Urinary bladder (tissue), 4 donors: ENCODE data around the gene TMPRSS13. TPM values are rescaled to one million over a fixed set of nuclear protein-coding genes. Genes with fewer than 3 reads are reported as not detected.

Experiments used
- DNase-seq: peaks from one replicate; pipeline ENCODE4 v3.0.0-alpha.2; 2015; ENCODE audit errors: extremely low spot score
- H3K27ac ChIP-seq: one replicate; pipeline ENCODE4 v1.5.1; 2013; ENCODE audit warnings: low read depth, mild to moderate bottlenecking, moderate library complexity
- H3K36me3 ChIP-seq: one replicate; pipeline ENCODE4 v1.6.1; 2013; ENCODE audit warnings: mild to moderate bottlenecking, moderate library complexity; ENCODE audit not compliant: insufficient read depth
- H3K4me1 ChIP-seq: one replicate; pipeline ENCODE4 v1.6.1; 2013; ENCODE audit warnings: mild to moderate bottlenecking, moderate library complexity; ENCODE audit not compliant: insufficient read depth
- H3K4me3 ChIP-seq: one replicate; pipeline ENCODE4 v1.5.1; 2013; ENCODE audit warnings: low read depth, low read length
- WGBS: extraction: QIAGEN DNeasy Blood & Tissue Kit; methylation state at CpG from one replicate; pipeline ENCODE4 v1.1.7; 2013; 5-methylcytosine and 5-hydroxymethylcytosine counted together
- polyA plus RNA-seq: library from polyadenylated mRNA; stranded (reverse); fragments of 200-250 nt; gene quantifications from one replicate; pipeline ENCODE4 v1.2.3, GENCODE V29; 2013
- total RNA-seq: library from RNA; depleted of rRNA; stranded (reverse); fragments of >200 nt; gene quantifications from one replicate; pipeline ENCODE4 v1.2.3, GENCODE V29; 2014
- donor health status: healthy with polysubstance abuse.
- donor health status: healthy.

Gene TMPRSS13
- total and polyA plus RNA-seq, 2 donors = 0.18 to 0.63 TPM

DNA sequence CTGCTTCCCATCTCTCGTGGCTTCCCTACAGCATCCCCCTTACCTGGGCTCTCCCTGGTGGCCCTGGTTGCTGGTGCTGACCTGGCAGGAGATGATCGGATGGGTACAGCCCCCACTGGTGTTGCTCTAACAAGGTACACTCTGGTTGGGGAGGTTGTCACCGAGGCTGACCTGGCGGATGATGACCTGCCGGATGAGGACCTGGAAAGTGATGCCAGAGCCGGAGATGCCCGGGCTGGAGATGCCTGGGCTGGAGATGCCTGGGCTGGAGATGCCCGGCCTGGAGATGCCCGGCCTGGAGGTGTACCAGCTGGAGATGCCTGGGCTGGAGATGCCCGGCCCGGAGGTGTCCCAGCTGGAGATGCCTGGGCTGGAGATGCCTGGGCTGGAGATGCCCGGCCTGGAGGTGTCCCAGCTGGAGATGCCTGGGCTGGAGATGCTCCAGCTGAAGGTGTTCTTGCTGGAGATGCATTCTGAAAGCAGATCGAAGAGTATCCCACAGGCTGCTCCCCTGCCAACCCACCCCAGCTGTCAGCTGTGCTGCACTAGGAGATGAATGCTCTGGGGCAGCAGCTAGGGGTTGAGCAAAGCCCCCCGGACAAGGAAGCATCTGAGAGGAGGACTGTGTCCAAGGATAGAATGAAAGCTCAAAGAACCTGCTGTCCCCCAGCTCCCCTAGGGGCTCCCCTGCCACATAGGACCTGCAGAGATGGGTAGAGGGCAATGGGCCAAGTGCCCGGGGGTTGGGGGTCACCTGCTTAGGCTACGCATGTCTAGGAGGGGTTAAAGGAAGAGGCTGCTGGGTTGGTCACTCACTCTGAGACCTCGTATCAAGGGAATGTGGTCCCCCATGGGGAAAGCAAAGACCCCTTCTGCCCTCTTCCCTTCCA is 10.6 kb downstream of the TMPRSS13 start:
- 91% methylated on average over 17 of the region's 17 CpGs for WGBS
- H3K4me3 ChIP-seq = no peak overlapping the region
- no peaks in the 10 kb centered on the region for H3K36me3 ChIP-seq
- no peak for DNase-seq
- H3K4me1 ChIP-seq = no peaks in the 10 kb centered on the region
- H3K27ac ChIP-seq = no peak overlapping the region

DNA sequence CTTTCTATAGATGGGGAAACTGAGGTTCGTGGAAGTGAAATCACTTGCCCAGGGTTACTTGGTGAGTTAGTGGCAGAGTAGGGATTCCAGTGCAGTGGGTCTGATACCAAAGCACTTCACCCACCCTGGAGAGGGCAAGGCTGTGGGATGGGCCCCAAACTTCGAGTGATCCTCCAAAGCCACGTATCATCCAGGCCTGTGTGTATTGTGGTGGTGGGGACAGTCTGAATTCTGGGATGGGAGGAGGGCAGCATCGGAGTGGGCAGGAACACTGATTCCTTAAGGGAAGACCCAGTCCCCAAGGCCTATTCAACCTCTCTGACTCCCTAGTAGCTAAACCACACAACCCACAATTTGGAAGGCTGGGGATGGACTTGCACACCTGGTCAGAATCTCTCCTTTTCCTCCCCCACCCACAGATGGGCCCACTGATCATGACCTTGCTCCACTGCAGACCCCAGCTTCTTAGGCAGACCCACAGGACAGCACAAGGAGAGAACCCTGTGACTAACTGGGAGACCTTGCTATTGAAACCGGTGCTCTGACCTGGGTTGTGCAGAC is 11.5 kb downstream of the TMPRSS13 start:
- WGBS = 96% methylated on average over 5 of the region's 5 CpGs
- DNase-seq = no peak
- H3K4me3 ChIP-seq = no peak overlapping the region
- no peaks in the 10 kb centered on the region for H3K36me3 ChIP-seq
- no peaks in the 10 kb centered on the region for H3K4me1 ChIP-seq
- no peak overlapping the region for H3K27ac ChIP-seq

DNA sequence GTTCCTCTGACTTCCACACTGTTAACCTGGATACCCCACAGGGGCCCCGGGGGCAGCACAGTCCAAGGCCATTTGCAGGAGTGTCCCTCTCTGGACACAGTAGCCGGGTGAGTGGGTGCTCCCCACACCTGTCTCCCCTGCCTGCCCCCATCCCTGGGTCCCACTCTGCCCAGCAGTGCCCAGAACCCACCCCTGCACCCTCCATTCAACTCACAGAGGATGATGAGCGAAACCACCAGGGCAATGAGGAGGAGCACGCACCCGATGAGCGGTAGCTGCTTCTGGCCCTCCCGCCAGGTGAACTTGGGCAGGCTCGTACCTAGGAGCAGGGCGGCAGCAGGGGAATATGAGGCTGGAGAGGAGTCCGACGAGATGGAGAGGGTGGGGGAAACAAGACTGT is 12.2 kb downstream of the TMPRSS13 start:
- H3K36me3 ChIP-seq = no peaks in the 10 kb centered on the region
- WGBS = 95% methylated on average over 11 of the region's 11 CpGs
- H3K27ac ChIP-seq = no peak overlapping the region
- no peak overlapping the region for H3K4me3 ChIP-seq
- H3K4me1 ChIP-seq = no peaks in the 10 kb centered on the region
- DNase-seq = no peak

GRCh38 chr11:117915672-117916235 is 13.4 kb downstream of the TMPRSS13 start:
- Histone ChIP-seq H3K4me1 (no peaks in the 10 kb centered on the region), H3K27ac (no peak overlapping the region), H3K36me3 (no peaks in the 10 kb centered on the region), H3K4me3 (no peak overlapping the region)
- 90% methylated on average over 9 of the region's 9 CpGs for WGBS
- DNase-seq = no peak

- H3K4me3 ChIP-seq = no peak overlapping the region
- no peaks in the 10 kb centered on the region for H3K4me1 ChIP-seq
- no peaks in the 10 kb centered on the region for H3K36me3 ChIP-seq
- H3K27ac ChIP-seq = no peak overlapping the region
- DNase-seq = no peak
- 65% methylated on average over 10 of the region's 10 CpGs for WGBS
Measured at GRCh38 chr11:117914991-117915618, 14.1 kb downstream of the TMPRSS13 start.

DNA sequence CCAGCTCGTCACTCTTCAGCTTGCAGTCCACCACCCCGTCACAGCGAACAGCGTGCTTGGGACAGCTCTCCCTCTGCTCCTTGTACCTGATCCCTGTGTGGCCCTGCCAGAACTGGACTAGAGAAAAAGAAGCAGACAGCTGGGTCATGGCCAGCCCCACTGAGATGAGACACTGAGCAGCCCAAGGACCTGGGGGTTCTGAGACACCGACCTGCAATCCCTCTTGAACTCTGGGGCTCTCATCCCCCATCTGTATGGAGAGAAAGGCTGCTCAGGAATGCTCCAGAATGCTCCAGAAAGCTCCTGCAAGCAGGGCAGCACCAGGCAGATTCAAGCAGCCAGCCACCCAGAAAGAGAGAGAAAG is 14.8 kb downstream of the TMPRSS13 start:
- 93% methylated on average over 5 of the region's 5 CpGs for WGBS
- no peaks in the 10 kb centered on the region for H3K4me1 ChIP-seq
- H3K4me3 ChIP-seq = no peak overlapping the region
- H3K36me3 ChIP-seq = no peaks in the 10 kb centered on the region
- H3K27ac ChIP-seq = no peak overlapping the region
- DNase-seq = no peak

DNA sequence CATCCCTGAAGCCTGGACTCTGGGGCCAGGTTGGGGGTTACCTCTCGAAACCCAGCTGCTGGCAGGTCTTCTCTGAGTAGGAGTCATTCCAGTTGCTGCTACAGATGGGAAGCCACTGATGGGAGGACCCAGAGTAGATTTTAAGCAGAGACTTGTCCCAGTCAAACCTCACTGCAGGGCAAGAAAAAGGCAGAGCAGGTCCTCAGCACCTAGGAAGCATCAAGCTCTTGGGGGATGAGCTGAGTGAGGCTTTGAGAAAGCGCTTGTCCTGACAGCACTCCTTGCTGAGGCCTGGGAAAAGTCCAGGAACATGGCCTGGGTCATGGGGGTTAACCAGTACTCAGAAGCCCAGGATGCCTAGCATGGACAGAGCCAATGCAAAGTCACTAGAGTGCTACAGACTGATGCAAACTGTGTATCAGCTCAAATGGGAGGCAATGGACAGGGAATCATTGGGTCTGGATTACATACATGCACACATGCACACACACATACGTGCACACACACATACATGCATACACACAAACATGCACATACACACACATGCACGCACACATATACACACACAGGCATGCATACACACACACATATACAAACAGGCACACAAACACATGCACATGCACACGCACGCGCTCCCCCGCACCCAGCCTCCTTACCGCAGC is 15.3 kb downstream of the TMPRSS13 start:
- Histone ChIP-seq H3K27ac (no peak overlapping the region), H3K4me1 (no peaks in the 10 kb centered on the region), H3K36me3 (no peaks in the 10 kb centered on the region), H3K4me3 (no peak overlapping the region)
- no peak for DNase-seq
- WGBS = 95% methylated on average over 9 of the region's 9 CpGs

DNA sequence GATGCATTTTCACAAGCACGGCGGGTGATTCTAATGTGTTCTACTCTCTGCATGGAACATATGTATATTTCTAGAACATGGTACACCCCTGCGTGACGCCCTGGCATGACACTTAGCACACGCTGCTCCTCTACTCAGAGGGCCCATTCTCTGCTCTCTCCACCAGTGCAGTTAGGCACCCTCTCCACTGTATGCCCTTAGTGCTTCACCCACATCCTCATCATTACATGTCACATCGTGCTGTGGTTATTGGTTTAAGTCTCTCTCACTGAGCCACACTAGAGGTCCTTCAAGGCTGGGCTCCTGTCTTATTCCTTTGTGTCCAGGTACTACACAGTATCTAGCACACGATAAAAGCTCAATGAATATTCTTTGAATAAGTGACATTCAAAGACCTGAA is 16.7 kb downstream of the TMPRSS13 start:
- 95% methylated on average over 7 of the region's 7 CpGs for WGBS
- DNase-seq = no peak
- H3K36me3 ChIP-seq = no peaks in the 10 kb centered on the region

DNA sequence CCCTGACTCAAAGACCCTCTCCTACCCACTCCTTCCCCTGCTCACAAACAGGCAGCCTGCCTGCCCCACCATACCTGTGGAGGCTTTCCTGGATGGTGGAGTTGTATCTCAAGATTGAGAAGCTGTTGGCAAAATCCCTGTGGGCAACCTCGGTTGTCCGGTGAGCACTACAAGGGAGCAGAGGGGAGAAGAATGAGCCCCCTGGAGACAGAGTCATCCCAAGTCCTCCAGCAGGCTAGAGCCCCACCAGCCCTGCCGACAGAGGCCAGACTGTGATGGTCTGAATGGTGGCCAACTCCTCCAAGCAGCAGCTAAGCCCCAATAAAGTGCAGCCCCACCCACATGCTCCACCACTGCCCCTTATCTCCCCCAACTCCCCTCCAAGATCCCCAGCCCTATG is 17.5 kb downstream of the TMPRSS13 start:
- H3K4me1 ChIP-seq = no peaks in the 10 kb centered on the region
- no peak overlapping the region for H3K4me3 ChIP-seq
- no peak overlapping the region for H3K27ac ChIP-seq
- DNase-seq = no peak
- H3K36me3 ChIP-seq = no peaks in the 10 kb centered on the region
- WGBS = 72% methylated on average over 3 of the region's 3 CpGs

More for the DNA sequence above, 16.7 kb downstream of the TMPRSS13 start:
- Histone ChIP-seq H3K4me3 (no peak overlapping the region), H3K27ac (no peak overlapping the region), H3K4me1 (no peaks in the 10 kb centered on the region)

- DNase-seq = no peak
- Histone ChIP-seq H3K36me3 (no peaks in the 10 kb centered on the region), H3K4me1 (no peaks in the 10 kb centered on the region), H3K4me3 (no peak overlapping the region), H3K27ac (no peak overlapping the region)
- WGBS = 76% methylated on average over 12 of the region's 12 CpGs
Measured at GRCh38 chr11:117910941-117911655, 18.1 kb downstream of the TMPRSS13 start.

DNA sequence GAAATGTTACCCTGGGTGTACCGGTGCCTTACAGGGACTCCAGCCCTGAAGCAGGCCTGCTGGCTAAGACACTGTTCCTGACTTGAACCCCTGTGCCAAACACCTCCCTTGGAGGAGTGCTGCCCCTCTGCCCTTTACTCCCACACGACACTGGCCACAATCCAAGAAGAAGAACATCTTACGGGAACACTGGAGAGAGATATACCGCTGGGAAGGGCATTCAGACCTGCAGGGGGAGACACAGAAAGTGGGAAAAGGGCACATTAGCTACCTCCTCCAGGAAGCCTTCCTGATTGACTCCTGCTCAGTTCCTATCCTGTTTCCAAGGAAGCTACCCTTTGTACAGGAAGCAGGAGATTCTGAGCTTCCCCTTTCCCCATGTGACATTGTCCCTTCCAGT is 18.7 kb downstream of the TMPRSS13 start:
- H3K4me1 ChIP-seq = no peaks in the 10 kb centered on the region
- no peaks in the 10 kb centered on the region for H3K36me3 ChIP-seq
- no peak for DNase-seq
- WGBS = 75% methylated on average over 4 of the region's 4 CpGs
- no peak overlapping the region for H3K27ac ChIP-seq
- H3K4me3 ChIP-seq = no peak overlapping the region

- Histone ChIP-seq H3K4me1 (no peaks in the 10 kb centered on the region), H3K36me3 (no peaks in the 10 kb centered on the region), H3K4me3 (no peak overlapping the region), H3K27ac (no peak overlapping the region)
- WGBS = 95% methylated on average over 20 of the region's 20 CpGs
- DNase-seq = no peak
Measured at GRCh38 chr11:117909611-117910382, 19.4 kb downstream of the TMPRSS13 start.
